Bronchus fibroblast of lung (primary cell): Measurements from ENCODE around the gene PAGE3. TPM values are rescaled to one million over a fixed set of nuclear protein-coding genes. Genes with fewer than 3 reads are reported as not detected.

ENCODE experiments used
- total RNA-seq: library from RNA; depleted of rRNA; stranded (reverse); fragments of >200 nt; gene quantifications from 2 replicates; pipeline ENCODE4 v1.2.3, GENCODE V29; 2015

PAGE3 gene, protein sequence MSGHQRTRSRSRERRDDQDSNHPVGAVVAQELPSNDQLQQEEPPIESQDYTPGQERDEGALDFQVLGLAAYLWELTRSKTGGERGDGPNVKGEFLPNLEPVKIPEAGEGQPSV
- not detected in 2 replicates for total RNA-seq

DNA sequence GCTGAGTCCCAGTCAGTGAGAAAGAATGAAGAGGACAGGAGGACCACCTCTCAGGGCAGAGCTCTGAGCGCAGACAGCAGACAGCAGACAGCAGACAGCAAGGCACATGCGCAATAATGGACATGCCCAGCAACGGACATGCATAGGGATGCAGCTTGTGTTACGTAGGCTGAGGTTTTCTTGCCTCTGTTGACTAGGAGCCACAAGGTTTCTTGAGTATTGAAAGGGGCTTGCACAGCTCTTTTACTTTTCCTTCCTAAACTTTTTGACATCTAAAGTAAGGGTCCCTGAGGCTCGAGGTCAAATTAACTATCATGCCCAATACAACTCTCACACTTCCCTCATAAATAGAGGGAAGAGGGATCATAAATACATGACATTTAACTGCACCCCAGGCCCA, at the start of gene PAGE3:
Gene PAGE3, minus strand, starts transcription at position 101 of the 400 bp plus-strand sequence. CDS start 1,013 bp downstream, outside the sequence.

DNA sequence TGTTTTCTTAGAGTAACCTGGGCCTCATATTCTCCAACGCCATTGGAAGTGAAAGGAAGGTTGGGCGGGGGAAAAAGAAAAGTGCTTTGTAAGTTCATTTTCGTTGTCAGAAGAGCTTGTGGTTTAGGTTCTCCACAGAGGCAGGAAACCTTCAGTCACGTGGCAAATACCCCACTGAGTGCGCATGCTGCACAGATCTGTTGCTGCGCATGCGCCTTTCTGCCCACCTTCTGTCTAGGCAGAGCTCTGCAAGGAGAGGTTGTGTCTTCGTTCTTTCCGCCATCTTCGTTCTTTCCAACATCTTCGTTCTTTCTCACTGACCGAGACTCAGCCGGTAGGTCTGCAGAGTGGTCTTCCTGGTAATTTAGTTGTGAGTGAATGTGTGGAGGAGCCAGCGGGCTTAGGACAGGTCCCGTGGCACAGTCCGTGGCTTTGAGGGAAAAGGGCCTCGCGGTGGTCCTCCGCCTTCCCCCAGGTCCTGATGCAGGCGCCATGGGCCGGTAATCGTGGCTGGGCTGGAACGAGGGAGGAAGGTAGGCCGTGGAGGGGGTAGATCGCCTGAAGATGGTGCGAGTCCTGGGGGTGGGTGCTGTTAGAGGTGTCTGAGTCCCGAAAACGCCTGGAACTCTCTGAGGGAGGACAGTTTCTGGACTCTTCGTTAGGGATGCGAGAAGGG, 44.5 kb downstream of the PAGE3 start, which contains the start of gene PAGE5:
Gene PAGE5, plus strand, starts transcription at position 228 of the 676 bp plus-strand sequence. CDS start 1,037 bp downstream, outside the sequence.

Other genes starting within 250 kb of the PAGE3 start
- gene ALAS2, start 233.9 kb downstream of the PAGE3 start, total RNA-seq = not detected in 2 replicates
- not detected in 2 replicates for gene PAGE2B, start 189.9 kb downstream of the PAGE3 start, total RNA-seq
- gene PAGE2, start 175.9 kb downstream of the PAGE3 start, total RNA-seq = not detected in 2 replicates
- gene PAGE5, start 44.6 kb downstream of the PAGE3 start, total RNA-seq = not detected in 2 replicates
- 44.0 and 48.6 TPM in 2 replicates for gene MAGEH1, start 187.2 kb upstream of the PAGE3 start, total RNA-seq
- gene USP51, start 224.9 kb upstream of the PAGE3 start, total RNA-seq = 0.67 and 1.0 TPM in 2 replicates